Measurements from ENCODE around the gene SOX6. TPM values are rescaled to one million over a fixed set of nuclear protein-coding genes. Genes with fewer than 3 reads are reported as not detected.
A peak's percentile ranks its signal among the peaks of the same experiment; 100 is the strongest.

SOX6 gene
- total RNA-seq, 2 donors from 2014 or later: not detected

DNA sequence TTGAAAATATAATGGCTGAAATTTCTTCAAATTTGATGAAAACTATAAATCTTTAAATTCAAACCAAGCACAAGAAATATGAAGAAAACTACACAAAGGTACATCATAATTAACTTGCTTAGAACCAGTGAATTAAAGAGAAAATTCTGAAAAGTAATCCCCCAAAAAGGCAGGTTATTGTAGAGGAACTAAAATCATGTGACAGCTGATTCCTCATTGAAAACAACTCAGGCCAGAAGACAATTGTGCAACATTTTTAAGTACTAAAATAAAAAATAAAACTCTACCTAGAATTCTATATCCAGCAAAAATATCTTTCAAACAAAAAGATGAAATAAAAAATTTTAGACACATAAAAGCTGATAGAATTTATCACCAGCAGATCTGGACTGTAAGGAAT, 90.3 kb downstream of the SOX6 start:
- ATAC-seq (no peak), DNase-seq (ENCODE audit: low spot score in 2 of 2) (no peak)
- H3K27ac Mint-ChIP-seq: no peak overlapping the region
- H3K36me3 Mint-ChIP-seq: no peaks in the 10 kb centered on the region
- peaks cover 0 to 8% of the 10 kb centered on the region in 2 donors for H3K9me3 Mint-ChIP-seq

DNA sequence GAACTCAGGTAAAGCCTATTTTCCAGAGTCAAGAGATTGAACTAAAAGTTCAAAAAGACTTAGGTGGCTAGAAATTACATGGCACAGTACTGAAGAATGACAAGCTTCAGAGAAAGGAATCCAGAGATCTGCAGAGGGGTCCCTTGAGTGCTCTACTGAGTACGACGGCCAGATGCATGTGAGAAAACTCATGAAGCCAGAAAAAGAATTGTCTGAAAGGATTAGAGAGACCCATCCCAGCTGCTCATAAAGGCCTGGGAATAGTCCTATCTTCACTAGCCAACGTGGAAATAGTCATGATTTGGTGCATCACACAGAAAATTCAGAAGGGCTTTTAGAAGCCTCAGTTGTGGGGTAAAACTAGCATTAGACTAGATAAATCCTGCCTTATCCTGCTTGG, 91.3 kb downstream of the SOX6 start:
- DNase-seq (ENCODE audit: low spot score in 2 of 2) (no peak), ATAC-seq (no peak)
- Mint-ChIP-seq H3K9me3 (peaks cover 4 to 14% of the 10 kb centered on the region in 2 donors), H3K36me3 (no peaks in the 10 kb centered on the region), H3K27ac (no peak overlapping the region)

DNA sequence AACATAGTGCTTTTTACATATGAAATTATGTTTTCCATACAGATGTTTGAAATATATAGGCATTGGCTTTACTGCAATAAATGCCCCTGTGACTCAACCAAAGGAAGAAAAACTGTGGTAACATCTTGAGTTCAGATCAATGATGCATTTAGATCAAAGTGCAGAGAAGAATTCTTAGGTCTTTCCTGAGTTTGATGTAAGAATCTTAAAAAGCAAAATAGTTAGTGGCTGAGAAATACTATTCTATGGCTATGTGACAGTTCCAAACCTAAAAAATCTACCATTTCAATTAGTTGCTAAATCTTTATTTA, 93.7 kb downstream of the SOX6 start:
- DNase-seq (ENCODE audit: low spot score in 2 of 2): no peak
- Mint-ChIP-seq H3K27ac (no peak overlapping the region), H3K36me3 (no peaks in the 10 kb centered on the region), H3K9me3 (peaks cover 4 to 14% of the 10 kb centered on the region in 2 donors)
- ATAC-seq: no peak

DNA sequence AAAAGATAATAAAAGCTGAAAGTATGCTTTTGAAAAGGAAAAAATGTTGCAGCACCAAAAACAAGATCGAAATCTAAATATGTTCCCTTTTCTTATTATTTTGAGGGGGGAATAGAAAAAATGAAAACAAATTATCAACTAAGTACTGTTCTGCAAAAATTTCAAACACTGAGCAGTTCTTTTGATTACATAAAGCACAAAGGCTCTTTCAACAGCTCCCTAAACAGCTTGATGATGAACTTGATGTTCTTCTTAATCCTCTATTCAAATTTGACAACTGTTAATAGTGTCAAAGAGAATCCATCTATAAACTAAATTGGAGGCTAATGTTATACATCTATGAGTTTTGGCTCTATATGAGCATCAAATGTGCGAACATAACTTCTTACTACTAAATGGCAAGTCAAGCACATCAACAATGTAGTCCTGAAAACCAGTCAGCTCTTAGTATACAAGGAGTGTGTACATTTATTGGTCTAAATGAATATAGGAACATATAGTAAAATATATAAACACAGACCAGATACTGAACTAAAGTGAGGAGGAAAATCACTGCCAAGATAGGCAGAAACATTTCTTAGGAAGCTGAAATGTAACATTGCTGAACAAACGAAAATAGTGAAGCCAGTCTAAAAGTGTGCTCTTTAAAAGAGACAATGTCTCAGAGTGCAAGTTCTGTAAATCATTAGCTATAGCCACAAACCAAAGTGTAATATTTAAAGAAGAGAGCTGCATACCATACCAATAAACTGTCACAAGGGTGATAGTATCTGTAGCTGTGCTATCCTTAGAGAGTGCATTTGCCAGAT, 94.3 kb downstream of the SOX6 start:
- no peak for ATAC-seq
- H3K27ac Mint-ChIP-seq: no peak overlapping the region
- DNase-seq (ENCODE audit: low spot score in 2 of 2): no peak
- peaks cover 7 to 14% of the 10 kb centered on the region in 2 donors for H3K9me3 Mint-ChIP-seq
- no peaks in the 10 kb centered on the region for H3K36me3 Mint-ChIP-seq

DNA sequence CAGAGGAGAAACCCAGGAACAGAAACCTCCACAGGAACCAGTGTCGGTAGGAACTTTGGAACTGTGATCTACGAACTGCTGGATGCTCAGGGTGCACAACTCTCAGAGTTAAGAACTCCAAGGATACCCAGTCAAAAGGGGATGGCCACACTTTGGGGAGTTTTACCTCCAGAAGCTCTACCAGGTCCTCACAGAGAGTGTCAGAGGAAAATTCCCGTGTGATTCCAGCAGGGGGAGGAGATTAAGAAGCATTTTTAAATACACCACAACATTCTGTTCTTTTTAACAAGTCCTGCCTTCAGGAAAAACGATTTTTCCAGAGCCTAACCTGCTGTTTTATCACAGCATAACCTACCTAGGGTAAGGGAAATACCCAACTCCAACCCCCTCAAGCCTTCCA, 104.0 kb downstream of the SOX6 start:
- H3K9me3 Mint-ChIP-seq: peaks cover 10 to 11% of the 10 kb centered on the region in 2 donors
- no peaks in the 10 kb centered on the region for H3K36me3 Mint-ChIP-seq

DNA sequence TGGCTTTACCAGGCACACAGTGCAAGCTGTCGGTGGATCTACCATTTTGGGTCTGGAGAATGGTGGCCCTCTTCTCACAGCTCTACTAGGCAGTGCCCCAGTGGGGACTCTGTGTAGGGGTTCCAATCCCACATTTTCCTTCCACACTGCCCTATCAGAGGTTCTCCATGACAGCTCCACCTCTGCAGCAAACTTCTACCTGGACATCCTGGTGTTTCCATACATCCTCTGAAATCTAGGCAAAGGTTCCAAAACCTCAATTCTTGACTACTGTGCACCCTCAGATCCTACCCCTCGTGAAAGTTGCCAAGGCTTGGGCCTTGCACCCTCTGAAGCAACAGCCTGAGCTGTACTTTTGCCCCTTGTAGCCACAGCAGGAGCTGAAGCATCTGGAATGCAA, 108.1 kb downstream of the SOX6 start:
- peaks cover 5 to 9% of the 10 kb centered on the region in 2 donors for H3K9me3 Mint-ChIP-seq
- no peaks in the 10 kb centered on the region for H3K36me3 Mint-ChIP-seq
- H3K27ac Mint-ChIP-seq: no peak overlapping the region
- ATAC-seq: no peak
- DNase-seq (ENCODE audit: low spot score in 2 of 2): no peak

More for the DNA sequence above, 104.0 kb downstream of the SOX6 start:
- H3K27ac Mint-ChIP-seq: no peak overlapping the region
- ATAC-seq: no peak
- no peak for DNase-seq (ENCODE audit: low spot score in 2 of 2)

DNA sequence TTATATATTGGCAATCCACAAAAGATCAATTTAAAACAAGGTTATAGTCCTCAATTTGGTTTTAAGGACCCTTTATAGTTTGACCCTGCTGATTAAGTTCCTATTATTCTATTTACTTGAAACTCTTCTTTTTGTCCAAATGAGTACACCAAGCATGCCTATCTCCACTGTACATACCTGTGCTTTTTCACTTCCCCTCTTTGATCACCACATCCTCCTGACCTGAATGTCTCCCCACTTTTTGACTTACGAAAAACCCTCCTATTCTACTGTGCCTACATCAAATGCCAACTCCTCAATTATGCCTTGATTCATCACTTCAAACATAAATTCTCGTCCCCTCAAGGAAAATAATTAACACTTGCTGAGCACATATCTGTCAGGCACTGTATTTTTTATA, 113.5 kb downstream of the SOX6 start:
- H3K36me3 Mint-ChIP-seq: no peaks in the 10 kb centered on the region
- DNase-seq (ENCODE audit: low spot score in 2 of 2): no peak
- H3K27ac Mint-ChIP-seq: no peak overlapping the region
- ATAC-seq: no peak
- H3K9me3 Mint-ChIP-seq: peaks cover 12 to 13% of the 10 kb centered on the region in 2 donors

DNA sequence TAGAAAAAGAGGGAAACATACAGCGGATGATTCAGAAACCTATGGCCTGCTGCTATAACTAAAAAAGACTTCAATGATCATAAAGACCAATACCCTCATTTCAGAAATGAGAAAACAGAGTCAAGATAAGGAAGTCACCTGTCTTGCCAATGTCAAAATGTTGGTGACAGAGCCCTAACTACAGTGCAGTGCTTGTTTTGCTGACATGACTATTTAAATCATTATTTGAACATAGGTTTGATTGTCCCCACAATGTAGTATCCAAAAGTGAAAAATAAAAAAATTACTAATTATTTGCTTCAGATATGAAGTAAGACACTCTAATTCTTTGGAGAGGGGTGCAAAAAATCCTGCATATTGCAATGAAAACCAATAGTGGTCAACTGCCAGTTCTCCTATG, 115.7 kb downstream of the SOX6 start:
- Mint-ChIP-seq H3K9me3 (peaks cover 8 to 10% of the 10 kb centered on the region in 2 donors), H3K27ac (no peak overlapping the region), H3K36me3 (no peaks in the 10 kb centered on the region)
- no peak for DNase-seq (ENCODE audit: low spot score in 2 of 2)
- no peak for ATAC-seq

DNA sequence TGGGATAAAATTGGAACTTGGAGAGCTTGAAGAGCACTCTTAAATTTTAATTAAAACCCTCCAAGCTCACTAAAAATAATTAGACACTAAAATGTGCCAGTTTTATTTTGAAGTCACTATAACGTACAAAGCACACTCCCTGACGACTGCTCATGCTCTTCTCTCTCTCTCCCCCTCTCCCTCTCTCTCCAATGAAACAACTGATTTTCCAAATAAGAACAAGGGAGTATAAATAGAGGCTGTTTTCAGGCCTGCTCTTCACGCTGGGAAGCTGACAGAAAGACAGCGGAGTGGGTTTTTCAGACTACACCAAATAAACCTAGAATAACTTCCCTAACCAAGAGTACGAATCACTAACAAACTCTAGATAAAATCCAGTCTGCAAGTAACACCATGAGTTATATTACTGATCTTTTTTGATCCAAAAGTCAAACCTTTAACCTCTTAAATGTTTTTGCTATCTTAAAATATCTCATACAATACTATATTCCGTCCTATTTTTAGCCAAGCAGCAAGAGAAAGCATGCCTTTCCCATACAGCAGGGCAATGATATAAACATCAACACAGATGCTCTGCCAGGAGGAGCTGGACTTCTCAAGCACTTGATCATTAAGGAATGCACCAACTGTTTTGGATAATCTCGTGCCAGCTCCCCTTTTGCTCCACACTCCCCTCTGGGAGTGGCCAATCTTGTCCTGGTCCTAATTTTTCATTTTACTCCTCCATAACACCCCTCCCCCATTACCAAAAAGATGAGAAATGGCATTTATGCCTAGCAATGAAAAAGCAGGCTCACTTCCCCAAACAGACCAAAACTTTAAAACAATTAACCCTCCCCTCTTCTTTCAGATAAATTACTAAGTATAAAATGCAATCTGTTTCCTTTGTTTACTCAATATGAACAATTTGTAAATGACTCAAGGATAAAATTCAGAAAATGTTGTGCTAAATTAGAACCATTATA, 116.9 kb downstream of the SOX6 start:
- ATAC-seq (no peak), DNase-seq (ENCODE audit: low spot score in 2 of 2) (no peak)
- Mint-ChIP-seq H3K36me3 (no peaks in the 10 kb centered on the region), H3K27ac (peak overlapping the region in 1 of 2 donors; percentile 19), H3K9me3 (peaks cover 8 to 10% of the 10 kb centered on the region in 2 donors)

DNA sequence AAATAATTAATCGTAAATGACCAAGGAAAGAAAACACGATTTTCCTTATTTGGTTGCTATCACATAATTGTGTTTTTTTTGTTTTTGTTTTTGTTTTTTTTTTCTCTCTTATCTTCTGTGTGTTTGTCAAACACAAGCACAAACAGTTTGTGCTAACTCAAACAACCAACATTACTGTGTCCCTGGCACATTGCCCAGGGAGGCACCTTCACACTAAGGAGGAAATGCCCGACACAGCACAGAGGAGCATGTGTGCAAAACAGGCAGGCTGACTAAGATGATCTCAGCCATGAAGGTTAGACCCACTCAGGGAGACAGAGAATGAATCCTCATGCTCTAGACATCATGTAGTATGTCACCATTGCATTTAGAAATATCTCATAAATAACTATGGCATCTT, 130.1 kb downstream of the SOX6 start:
- Mint-ChIP-seq H3K36me3 (no peaks in the 10 kb centered on the region), H3K9me3 (peaks cover 0 to 3% of the 10 kb centered on the region in 2 donors), H3K27ac (no peak overlapping the region)
- no peak for DNase-seq (ENCODE audit: low spot score in 2 of 2)
- ATAC-seq: no peak

DNA sequence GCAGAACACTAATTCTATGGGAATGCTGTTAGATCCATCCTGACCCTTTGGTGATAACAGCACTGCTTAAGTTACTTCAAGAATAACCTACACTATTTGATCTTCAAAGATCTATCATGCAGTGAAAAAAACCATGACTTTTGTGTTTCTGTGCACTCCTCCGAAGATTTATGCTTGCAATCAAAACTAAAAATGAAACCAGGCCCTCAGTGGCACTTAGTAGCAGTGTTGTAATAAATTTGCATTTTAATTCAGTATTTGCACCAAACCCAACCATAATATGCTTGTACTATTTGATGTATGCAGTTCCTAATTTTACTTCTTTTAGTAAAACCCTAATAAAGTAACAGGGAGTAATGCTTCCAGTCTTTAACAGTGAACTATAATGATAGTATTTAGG, 130.7 kb downstream of the SOX6 start:
- DNase-seq (ENCODE audit: low spot score in 2 of 2) (no peak), ATAC-seq (no peak)
- H3K27ac Mint-ChIP-seq: no peak overlapping the region
- no peaks in the 10 kb centered on the region for H3K36me3 Mint-ChIP-seq
- peaks cover 0 to 3% of the 10 kb centered on the region in 2 donors for H3K9me3 Mint-ChIP-seq

DNA sequence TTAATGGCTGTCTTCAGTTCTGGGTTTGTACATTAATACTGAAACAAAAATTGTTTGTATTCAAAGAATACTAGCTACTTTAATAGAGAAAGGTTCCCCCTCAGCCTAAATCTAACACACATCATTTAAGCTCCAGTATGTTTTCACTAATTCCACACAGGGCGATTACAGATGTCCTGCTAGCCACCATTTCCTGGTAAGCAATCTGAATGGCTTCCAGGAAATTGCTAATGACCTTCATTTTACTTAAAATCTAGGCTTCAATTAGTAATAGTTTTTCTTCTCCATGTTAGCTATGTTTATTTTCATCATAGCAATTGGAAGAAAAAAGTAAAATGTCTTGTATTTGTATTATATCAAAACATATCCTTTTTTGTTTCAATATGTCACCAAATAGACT, 132.8 kb downstream of the SOX6 start:
- ATAC-seq: no peak
- no peak overlapping the region for H3K27ac Mint-ChIP-seq
- DNase-seq (ENCODE audit: low spot score in 2 of 2): no peak
- H3K9me3 Mint-ChIP-seq: peaks cover 0 to 3% of the 10 kb centered on the region in 2 donors
- no peaks in the 10 kb centered on the region for H3K36me3 Mint-ChIP-seq

DNA sequence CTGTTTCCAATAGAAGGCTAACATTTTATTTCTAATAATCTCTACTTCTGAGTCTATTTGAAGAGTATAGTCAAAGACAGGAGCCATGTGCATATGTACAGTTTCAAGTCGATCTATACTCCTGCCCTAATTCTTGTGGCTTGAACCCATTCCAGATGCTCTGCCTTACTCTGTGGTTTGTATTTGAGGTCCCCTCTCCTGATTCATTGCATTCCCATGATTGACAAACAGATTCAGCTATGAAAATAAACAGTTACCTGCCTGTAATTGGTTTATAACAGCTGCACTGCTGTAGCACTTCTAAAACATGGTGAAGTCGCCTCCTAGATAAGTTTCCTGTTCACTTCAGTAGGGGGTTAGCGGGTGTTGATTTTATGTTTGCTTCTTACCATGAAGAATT, 138.7 kb downstream of the SOX6 start:
- H3K36me3 Mint-ChIP-seq: no peaks in the 10 kb centered on the region
- H3K27ac Mint-ChIP-seq: no peak overlapping the region
- DNase-seq (ENCODE audit: low spot score in 2 of 2) (no peak), ATAC-seq (no peak)
- no peaks in the 10 kb centered on the region for H3K9me3 Mint-ChIP-seq

DNA sequence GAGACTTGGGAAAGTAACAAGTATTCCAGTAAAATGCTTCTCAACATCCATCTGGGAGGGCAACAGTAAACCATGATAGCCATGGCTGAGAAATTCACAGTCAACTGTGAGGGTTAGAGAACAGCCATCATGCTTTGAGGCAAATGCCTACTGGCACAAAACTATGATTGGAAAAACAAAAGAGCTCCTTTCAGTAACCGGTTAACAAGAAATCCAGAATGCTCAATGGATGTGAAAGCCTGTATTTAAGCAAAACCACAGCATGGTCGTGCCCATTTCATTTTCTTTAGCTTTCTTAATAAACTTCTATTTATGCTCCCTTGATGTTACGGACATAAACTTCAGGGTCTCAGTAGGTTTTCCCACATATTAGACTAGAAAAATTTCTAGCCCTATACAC, 139.5 kb downstream of the SOX6 start:
- no peaks in the 10 kb centered on the region for H3K9me3 Mint-ChIP-seq
- H3K27ac Mint-ChIP-seq: no peak overlapping the region
- no peaks in the 10 kb centered on the region for H3K36me3 Mint-ChIP-seq
- ATAC-seq (no peak), DNase-seq (ENCODE audit: low spot score in 2 of 2) (no peak)

DNA sequence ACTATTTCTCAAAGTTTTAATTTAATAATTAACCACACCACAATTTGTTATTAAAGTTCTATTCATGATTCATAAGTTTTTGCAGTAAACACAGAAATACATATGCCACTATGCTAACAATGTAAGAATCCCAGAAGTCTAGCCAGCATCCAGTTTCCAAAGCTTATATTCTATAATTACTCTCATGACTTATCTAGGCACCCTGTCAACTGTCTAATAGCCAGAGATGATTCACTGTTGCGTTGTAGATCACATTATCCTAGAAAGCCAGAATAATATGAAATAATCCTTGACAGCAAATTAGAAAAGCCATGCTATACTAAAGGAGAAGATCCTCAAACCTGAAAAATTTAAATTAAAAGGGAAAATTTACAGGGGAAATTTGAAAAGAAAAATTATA, 141.0 kb downstream of the SOX6 start:
- ATAC-seq (no peak), DNase-seq (ENCODE audit: low spot score in 2 of 2) (no peak)
- H3K9me3 Mint-ChIP-seq: no peaks in the 10 kb centered on the region
- H3K27ac Mint-ChIP-seq: no peak overlapping the region
- no peaks in the 10 kb centered on the region for H3K36me3 Mint-ChIP-seq

DNA sequence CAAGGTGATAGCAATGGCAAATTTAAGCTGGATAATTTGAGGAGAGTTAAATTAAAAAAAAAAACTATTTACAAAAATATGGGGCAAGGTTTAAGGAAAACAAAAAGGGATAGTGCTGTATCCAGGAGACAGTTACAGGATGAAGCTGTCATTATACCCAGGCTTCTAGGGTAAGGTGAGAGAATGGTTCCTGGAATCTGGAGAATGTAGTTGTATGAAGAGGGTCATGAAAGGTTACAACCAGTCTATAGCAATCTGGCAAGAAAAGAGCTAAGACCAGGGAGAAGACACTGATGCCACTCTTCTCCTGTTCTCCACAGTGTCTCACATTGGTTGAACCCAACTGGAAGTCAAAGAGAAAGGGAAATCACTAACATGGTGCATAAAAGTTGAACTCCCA, 144.9 kb downstream of the SOX6 start:
- Mint-ChIP-seq H3K9me3 (peaks cover 0 to 5% of the 10 kb centered on the region in 2 donors), H3K27ac (no peak overlapping the region), H3K36me3 (no peaks in the 10 kb centered on the region)
- DNase-seq (ENCODE audit: low spot score in 2 of 2): no peak
- ATAC-seq: no peak

DNA sequence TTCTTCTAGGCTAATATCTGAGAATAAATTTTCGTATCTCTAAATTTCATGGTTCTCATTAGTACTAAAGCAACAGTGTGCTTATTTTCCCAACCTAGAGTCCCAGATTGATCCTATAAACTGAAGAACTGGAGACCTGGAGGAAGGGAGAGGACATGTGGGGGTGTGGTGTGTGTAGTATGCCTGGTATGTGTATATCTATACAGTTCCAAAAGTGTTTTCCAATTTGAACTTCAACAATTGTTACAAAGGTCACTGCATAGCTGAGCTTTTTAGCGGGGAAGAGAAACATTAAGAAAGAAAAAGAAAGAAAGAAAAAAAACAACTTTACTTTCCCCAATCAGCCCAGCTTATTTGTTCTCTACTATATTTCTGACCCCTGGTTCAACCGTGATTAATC, 152.1 kb downstream of the SOX6 start:
- no peaks in the 10 kb centered on the region for H3K36me3 Mint-ChIP-seq
- H3K27ac Mint-ChIP-seq: no peak overlapping the region
- no peak for DNase-seq (ENCODE audit: low spot score in 2 of 2)
- no peak for ATAC-seq
- H3K9me3 Mint-ChIP-seq: peaks cover 0 to 5% of the 10 kb centered on the region in 2 donors

All from activated naive CD4-positive, alpha-beta T cell treated with anti-CD3 and anti-CD28 coated beads, Interleukin-2, amount 50 U/mL, for 72 hours (primary cell).